NCI-H226 (cell line): ENCODE results near the gene CCNY.
A peak's percentile ranks its signal among the peaks of the same experiment; 100 is the strongest.

Experiments
- DNase-seq: peaks from one replicate; pipeline ENCODE4 v3.0.0-alpha.2; 2015

The CCNY gene

DNA sequence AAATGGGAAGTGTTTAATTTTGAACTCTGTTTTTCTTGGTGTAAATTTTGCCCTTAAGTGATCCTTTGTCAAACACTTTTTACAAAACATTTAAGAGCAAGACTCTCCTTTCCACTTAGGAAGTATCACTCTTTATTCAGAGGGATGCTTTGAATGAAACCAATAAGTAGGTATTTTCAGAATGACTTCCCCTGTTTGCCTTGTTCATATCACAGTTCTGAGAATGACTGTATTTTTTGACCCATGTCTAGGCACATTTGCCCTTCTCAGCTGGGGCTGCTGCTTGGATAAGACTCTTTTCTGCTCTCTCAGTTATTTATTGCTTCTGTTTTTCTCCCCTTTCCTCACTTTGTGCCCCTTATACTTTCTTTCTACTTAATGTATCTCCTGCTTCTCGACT lies 98.2 kb downstream of the CCNY start:
- no peak for DNase-seq

GRCh38 chr10:35435824-35436223 lies 99.5 kb downstream of the CCNY start:
- DNase-seq = no peak

- DNase-seq = no peak
These were observed 101.5 kb downstream of the CCNY start for GRCh38 chr10:35437829-35438228.

DNA sequence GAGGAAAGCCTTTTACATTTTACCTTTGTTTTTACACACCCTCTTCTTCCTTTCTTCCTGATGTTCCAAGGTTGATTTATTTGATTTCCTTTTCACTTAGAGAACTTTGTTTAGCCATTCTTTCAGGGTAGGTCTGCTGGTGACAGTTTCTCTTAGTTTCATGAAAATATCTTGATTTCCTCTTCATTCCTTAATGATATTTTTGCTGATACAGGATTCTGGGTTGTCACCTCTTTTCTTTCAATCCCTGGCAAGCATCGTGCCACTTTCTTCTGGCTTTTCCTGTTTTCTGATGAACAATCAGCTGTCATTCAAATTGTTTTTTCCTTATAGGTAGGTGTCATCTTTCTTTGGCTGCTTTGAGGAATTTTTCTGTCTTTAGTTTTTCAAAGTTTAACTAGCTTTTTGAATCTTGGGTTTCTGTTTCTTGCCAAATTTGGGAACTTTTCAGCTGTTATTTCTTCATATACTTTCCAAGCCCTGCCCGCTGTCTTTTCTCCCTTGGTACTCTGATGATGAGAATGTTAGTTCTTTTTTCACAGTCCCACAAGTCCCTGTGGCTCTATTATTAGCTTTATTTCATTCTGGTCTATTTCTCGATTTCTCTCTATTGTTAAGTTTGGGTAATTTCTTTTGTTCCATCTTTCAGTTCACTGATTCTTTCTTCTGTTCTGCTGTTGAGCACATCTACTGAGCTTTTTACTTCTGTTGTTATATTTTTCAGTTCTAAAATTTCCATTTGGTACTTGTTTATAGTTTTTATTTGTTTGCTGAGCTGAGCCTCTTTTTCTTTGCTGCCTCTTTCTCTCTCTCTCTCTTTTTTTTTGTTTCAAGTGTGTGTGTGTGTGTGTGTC lies 102.6 kb downstream of the CCNY start:
- DNase-seq = no peak

GRCh38 chr10:35440016-35440415 lies 103.7 kb downstream of the CCNY start:
- no peak for DNase-seq

- no peak for DNase-seq
These were observed 105.7 kb downstream of the CCNY start for GRCh38 chr10:35442028-35442427.

DNA sequence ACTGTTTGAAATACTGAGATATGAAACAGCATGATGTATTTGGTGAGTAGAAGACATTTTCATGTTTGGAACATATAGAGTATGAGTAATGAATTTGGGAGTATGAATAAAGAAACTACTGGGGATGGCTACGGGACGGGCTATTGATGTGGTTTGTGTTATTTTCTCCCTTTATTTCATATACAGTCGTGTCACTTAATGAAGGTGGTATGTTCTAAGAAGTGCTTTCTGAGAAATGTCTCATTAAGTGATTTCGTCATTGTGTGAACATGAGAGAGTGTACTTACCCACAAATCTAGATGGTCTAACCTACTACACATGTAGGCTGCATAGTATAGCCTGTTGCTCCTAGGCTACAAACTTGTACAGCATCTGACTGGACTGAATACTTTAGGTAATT lies 106.3 kb downstream of the CCNY start:
- no peak for DNase-seq

- no peak for DNase-seq
These were observed 107.5 kb downstream of the CCNY start for GRCh38 chr10:35443858-35444257.

- no peak for DNase-seq
These were observed 109.0 kb downstream of the CCNY start for GRCh38 chr10:35445150-35445884.

DNA sequence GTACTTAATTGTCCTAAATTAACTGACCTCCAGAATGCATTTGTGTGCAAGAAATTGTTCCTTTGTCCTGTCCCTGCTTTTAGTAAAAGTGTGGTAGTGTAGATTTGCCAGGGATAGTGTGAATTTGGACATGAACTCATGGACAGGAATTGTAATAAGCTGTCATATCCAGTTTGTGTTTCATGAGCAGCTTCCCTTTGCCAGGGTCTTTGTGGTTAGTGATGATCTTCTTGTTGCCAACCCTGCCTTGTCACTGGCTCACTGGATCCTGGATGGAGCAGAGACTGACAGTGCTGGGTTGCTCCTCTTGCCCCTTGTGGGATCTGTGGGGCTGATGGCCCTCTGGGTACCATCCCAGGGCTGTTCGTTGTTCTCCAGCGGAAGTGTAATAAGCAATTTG lies 110.1 kb downstream of the CCNY start:
- DNase-seq = no peak

GRCh38 chr10:35447693-35448407 lies 111.5 kb downstream of the CCNY start:
- peak; percentile 77 for DNase-seq

DNA sequence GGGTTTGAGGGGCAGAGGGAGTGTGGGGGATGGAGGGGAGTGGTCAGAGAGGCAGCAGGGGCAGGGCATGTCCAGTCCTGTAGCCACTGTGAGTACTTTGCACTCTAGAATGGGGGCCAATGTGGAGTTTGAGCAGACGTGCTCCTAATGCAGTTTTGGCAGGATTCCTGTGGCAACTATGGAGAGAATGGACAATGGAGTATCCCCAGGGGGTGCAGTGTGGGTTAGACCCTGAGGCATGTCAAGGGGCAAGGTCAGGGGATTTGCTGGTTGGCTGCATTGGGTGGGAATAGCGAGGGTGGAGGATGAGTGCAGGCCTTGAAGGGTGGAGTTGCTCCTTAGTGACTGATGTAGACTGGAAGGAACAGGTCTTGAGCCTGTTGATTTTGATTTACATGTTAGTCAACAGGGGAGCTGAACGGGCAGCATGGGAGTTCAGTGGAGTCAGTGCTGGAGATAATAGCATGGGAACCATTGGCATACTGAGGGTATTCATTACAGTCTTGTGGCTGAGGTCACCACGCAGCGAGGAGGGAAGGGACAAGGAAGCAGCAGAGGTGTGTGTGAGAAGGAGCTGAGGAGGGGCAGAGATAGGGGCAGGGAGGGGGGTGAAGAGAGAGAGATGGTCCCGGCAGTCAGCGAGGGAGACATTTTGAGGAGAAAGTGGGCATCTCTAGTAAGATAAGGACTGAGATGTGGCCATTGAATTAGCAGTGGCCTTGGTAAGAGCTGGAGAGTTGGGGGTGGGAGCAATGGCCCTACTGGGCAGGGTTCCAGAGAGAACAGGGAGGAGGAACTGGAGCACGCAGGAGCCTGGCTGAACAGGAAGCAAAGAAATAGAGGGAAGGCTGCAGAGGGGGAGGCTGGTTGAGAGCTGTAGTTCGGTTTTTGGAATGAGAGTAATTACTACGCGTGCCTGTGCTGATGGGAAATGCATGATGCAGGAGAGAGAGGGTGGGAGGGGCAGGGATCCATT lies 112.7 kb downstream of the CCNY start:
- DNase-seq = no peak

DNA sequence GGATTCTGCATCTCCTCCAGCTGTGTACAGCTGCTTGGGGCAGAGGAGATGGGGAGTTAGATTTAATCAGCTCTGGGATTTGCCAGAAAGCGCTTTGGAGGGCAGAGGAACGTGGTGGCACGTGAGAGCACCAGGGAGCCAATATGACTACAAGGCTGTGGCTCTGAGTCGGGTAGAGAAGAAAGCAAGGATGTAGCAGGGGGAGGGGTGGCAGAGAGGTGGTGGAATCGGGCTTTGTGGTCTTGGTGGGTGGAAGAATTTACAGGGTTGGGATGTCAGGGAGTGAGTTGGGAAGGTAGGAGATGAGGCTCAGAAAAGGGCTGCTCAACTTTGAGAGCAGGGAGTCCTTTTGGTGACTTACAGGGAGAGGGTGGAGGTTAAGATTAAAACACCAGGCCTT lies 113.6 kb downstream of the CCNY start:
- no peak for DNase-seq

- no peak for DNase-seq
These were observed 115.1 kb downstream of the CCNY start for GRCh38 chr10:35451151-35452016.

DNA sequence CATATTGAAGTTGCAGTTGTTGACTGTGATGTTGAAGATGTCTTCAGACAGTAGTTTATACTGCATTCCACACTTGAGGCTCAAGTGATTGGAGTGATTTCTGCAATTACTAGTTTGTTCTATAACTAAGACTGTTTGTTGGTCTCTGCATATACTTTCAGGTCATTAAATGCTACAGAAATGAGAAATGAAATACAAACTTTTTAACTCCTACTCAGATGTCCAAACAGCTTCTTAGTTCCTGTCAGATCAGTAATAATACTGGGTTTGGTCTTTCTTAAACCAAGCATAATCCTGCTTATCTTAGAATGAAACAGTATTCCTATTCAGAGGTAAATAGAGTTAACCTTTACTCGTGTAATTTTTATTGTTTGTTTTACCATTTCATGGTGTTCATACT lies 115.9 kb downstream of the CCNY start:
- DNase-seq = no peak

- DNase-seq = no peak
These were observed 116.5 kb downstream of the CCNY start for GRCh38 chr10:35452847-35453246.

- peak; percentile 12 for DNase-seq
These were observed 117.7 kb downstream of the CCNY start for GRCh38 chr10:35453855-35454532.

DNA sequence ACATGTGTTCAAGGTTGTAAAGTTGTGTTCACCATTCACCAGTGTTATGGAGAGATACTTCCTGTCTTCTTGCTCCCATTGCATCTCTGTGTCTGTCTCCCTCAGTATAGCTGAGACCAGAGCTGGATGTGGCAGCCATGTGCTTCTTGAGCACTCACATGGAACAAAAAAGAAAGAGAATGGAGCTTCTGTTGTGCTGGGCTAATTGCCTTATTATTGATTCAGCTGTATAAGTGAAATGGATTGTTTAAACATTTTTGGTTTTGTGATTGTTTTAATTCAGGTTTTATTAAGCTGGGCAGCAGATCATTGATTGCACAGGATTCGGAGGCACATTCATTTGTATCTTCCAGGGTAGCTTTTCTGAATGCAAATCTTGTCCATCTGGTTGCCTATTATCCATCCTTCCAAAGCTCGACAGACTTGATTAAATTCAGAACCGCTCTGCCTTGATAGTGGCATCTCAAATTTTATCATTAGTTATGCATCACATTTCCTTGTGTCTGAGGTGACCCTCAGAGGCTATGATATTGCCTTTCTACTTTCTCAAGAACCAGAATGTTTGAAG lies 119.9 kb downstream of the CCNY start:
- no peak for DNase-seq

GRCh38 chr10:35456784-35457183 lies 120.5 kb downstream of the CCNY start:
- DNase-seq = no peak
